ENCODE measurements around the gene CCDC66. TPM values are rescaled to one million over a fixed set of nuclear protein-coding genes. Genes with fewer than 3 reads are reported as not detected.
A peak's percentile ranks its signal among the peaks of the same experiment; 100 is the strongest.

The CCDC66 gene
- total RNA-seq, 1 experiment from 2014 or later: 28.6 TPM

- intact Hi-C loops (cut with micrococcal nuclease): no loop called here
- no peak overlapping the region for H3K4me3 Mint-ChIP-seq (ENCODE audit: unreplicated experiment)
- no peak for TF ChIP-seq CTCF (IDR thresholded peaks at IDR 0.05; ENCODE audit: unreplicated experiment)
- BruUV-seq (replicated peaks): no TSS peak
- H3K27me3 Mint-ChIP-seq (ENCODE audit: insufficient read depth, unreplicated experiment): no peaks in the 10 kb centered on the region
- H3K9me3 Mint-ChIP-seq (ENCODE audit: unreplicated experiment): no peaks in the 10 kb centered on the region
- peaks cover 6% of the 10 kb centered on the region for H3K4me1 Mint-ChIP-seq (ENCODE audit: insufficient read depth, unreplicated experiment)
- POLR2A ChIA-PET: interaction anchor here (0.6 kb wide), 1 partner anchor 13 kb away, joined by 4 read pairs; no protein-coding TSS in a partner anchor
- no peak for DNase-seq (ENCODE audit: unreplicated experiment)
- CTCF ChIA-PET: no interaction called here
- no peak overlapping the region for H3K27ac Mint-ChIP-seq (ENCODE audit: low read depth, unreplicated experiment)
- H3K36me3 Mint-ChIP-seq (ENCODE audit: insufficient read depth, unreplicated experiment): peaks cover 64% of the 10 kb centered on the region
Observed at GRCh38 chr3:56616478-56617006, 59.6 kb downstream of the CCDC66 start.

- Mint-ChIP-seq H3K4me1 (ENCODE audit: insufficient read depth, unreplicated experiment) (no peaks in the 10 kb centered on the region), H3K4me3 (ENCODE audit: unreplicated experiment) (no peak overlapping the region), H3K9me3 (ENCODE audit: unreplicated experiment) (no peaks in the 10 kb centered on the region), H3K36me3 (ENCODE audit: insufficient read depth, unreplicated experiment) (peaks cover 93% of the 10 kb centered on the region), H3K27ac (ENCODE audit: low read depth, unreplicated experiment) (peak overlapping the region; percentile 19), H3K27me3 (ENCODE audit: insufficient read depth, unreplicated experiment) (no peaks in the 10 kb centered on the region)
- ChIA-PET CTCF (no interaction called here), POLR2A (no interaction called here)
- intact Hi-C loops (cut with micrococcal nuclease): no loop called here
- TF ChIP-seq CTCF (IDR thresholded peaks at IDR 0.05; ENCODE audit: unreplicated experiment): no peak
- no peak for DNase-seq (ENCODE audit: unreplicated experiment)
- BruUV-seq (replicated peaks): TSS peak; percentile 8
Observed at GRCh38 chr3:56620371-56620770, 63.4 kb downstream of the CCDC66 start.

GRCh38 chr3:56621681-56622080 is 64.7 kb downstream of the CCDC66 start:
- peaks cover 92% of the 10 kb centered on the region for H3K36me3 Mint-ChIP-seq (ENCODE audit: insufficient read depth, unreplicated experiment)
- H3K27ac Mint-ChIP-seq (ENCODE audit: low read depth, unreplicated experiment): no peak overlapping the region
- DNase-seq (ENCODE audit: unreplicated experiment): no peak
- no peaks in the 10 kb centered on the region for H3K9me3 Mint-ChIP-seq (ENCODE audit: unreplicated experiment)
- intact Hi-C loops (cut with micrococcal nuclease): no loop called here
- no peaks in the 10 kb centered on the region for H3K27me3 Mint-ChIP-seq (ENCODE audit: insufficient read depth, unreplicated experiment)
- no peak overlapping the region for H3K4me3 Mint-ChIP-seq (ENCODE audit: unreplicated experiment)
- CTCF ChIA-PET: no interaction called here
- TF ChIP-seq CTCF (IDR thresholded peaks at IDR 0.05; ENCODE audit: unreplicated experiment): no peak
- POLR2A ChIA-PET: no interaction called here
- no peaks in the 10 kb centered on the region for H3K4me1 Mint-ChIP-seq (ENCODE audit: insufficient read depth, unreplicated experiment)
- no TSS peak for BruUV-seq (replicated peaks)

GRCh38 chr3:56622381-56622780 is 65.4 kb downstream of the CCDC66 start:
- POLR2A ChIA-PET: no interaction called here
- no peak overlapping the region for H3K27ac Mint-ChIP-seq (ENCODE audit: low read depth, unreplicated experiment)

More at GRCh38 chr3:56622381-56622780, 65.4 kb downstream of the CCDC66 start:
- BruUV-seq (replicated peaks): no TSS peak
- H3K27me3 Mint-ChIP-seq (ENCODE audit: insufficient read depth, unreplicated experiment): no peaks in the 10 kb centered on the region
- intact Hi-C loops (cut with micrococcal nuclease): no loop called here
- CTCF ChIA-PET: no interaction called here
- peaks cover 92% of the 10 kb centered on the region for H3K36me3 Mint-ChIP-seq (ENCODE audit: insufficient read depth, unreplicated experiment)
- H3K4me3 Mint-ChIP-seq (ENCODE audit: unreplicated experiment): no peak overlapping the region
- no peaks in the 10 kb centered on the region for H3K4me1 Mint-ChIP-seq (ENCODE audit: insufficient read depth, unreplicated experiment)
- no peak for DNase-seq (ENCODE audit: unreplicated experiment)
- no peak for TF ChIP-seq CTCF (IDR thresholded peaks at IDR 0.05; ENCODE audit: unreplicated experiment)
- no peaks in the 10 kb centered on the region for H3K9me3 Mint-ChIP-seq (ENCODE audit: unreplicated experiment)

Data from MCF 10A (cell line).